Myocyte (in vitro differentiated cells): Measurements from ENCODE around the gene MBD6. TPM values are rescaled to one million over a fixed set of nuclear protein-coding genes. Genes with fewer than 3 reads are reported as not detected.
"Not testable (repeated sequence)": the region's sequence is repeated elsewhere in the genome, so short reads cannot be mapped to it uniquely, and the experiment has no call there.

Experiments
- DNase-seq: peaks from one replicate; pipeline ENCODE4 v3.0.0-alpha.2; 2012; ENCODE audit warnings: low read depth
- total RNA-seq: library from RNA; depleted of rRNA; stranded (reverse); fragments of >200 nt; gene quantifications from 2 replicates; pipeline ENCODE4 v1.2.3, GENCODE V29; 2014

MBD6 gene
- total RNA-seq, 1 donor from 2014 or later = 8.2 TPM

DNA sequence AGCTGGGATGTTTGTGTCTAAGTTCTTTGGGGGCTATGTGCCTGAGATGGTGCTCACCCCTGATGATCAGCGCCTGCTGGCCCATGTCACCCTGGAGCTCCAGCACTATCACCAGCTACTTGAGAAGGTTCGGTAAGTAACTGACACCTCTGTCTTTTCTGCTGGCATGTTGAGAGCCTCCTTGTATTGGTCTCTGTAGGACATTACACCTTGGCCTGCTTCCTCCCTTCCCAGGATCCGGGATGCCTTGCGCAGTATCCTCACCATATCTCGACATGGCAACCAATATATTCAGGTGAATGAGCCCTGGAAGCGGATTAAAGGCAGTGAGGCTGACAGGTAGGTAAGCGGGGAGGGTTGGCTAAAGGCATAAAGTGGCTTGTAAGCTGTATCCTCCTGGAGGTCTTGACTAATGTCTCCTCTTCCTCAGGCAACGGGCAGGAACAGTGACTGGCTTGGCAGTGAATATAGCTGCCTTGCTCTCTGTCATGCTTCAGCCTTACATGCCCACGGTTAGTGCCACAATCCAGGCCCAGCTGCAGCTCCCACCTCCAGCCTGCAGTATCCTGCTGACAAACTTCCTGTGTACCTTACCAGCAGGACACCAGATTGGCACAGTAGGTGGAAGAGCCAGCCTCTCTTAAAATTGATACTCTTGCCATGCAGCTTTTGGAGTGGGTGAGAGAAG is 7.8 kb upstream of the MBD6 start:
- no peak for DNase-seq

DNA sequence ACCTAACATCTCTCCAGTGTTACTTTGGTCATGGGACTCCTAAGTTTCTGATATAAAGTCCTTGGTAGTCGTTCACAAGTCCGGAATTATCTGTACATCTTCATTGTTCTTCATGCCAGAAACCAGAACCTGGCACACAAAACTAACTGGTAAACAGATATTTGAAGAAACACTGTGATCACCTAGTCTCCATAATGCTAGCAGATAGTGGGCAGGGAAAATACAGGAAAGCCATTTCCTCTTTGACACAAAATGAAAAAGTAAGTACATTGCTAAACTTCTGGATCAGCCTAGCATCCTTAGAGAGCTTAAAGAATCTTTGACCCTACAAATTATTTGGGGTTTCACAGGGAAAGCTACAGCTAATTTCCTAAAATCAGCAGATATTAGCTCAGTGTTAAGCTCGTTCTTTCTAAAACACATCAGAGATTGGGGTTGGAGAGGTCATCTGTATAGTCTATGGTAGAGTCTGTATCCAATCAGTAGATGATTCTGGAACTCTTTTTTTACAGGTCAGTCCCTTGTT is 7.2 kb upstream of the MBD6 start:
- DNase-seq = no peak

DNA sequence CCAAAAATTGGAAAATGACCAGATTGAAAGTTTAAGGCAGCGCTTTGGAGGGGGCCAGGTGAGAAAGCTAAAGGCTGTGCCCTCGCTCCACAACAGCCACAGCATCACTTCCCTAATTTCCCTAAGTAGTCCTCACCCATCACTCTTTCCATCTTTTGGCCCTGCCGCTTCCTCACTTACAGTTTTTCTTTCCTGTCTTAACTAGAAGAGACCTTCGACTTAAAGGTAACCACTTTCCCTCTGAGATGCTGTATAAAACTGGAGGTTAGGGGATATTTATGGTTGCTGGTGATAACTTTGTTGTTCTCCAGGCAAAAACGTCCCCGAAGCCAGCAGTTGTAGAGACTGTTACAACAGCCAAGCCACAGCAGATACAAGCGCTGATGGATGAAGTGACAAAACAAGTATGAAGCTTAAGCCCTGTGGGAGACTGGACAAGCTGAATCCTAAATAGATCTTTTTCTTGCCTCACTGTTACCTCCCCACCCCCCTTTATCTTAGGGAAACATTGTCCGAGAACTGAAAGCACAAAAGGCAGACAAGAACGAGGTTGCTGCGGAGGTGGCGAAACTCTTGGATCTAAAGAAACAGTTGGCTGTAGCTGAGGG is 6.6 kb upstream of the MBD6 start:
- DNase-seq = no peak

DNA sequence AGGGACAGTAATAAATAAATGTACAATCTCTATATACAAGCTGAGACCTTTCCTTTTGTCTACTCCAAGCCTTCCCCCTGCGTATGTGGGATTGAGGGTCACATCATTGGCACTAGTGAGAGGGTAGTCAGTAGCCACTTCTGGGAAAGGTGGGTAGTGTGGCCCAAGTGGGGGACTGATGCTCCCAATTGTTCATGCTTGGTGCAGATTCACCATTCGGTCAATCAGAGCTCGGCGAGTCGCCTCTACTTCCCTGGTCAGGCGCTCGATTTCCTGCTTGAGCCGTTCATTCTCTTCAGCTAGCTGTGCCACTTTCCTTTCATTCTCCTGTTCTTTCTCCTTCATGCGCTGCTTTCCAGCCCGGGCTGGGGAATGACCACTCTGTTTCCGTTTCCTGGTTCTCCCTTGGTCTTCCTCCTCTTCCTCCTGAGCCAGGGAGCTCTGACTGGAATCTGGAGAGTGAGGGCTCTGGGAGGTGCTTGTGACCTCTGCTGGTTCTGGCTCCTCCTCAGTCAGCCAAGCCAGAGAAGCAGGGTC is 5.9 kb upstream of the MBD6 start:
- DNase-seq = no peak

DNA sequence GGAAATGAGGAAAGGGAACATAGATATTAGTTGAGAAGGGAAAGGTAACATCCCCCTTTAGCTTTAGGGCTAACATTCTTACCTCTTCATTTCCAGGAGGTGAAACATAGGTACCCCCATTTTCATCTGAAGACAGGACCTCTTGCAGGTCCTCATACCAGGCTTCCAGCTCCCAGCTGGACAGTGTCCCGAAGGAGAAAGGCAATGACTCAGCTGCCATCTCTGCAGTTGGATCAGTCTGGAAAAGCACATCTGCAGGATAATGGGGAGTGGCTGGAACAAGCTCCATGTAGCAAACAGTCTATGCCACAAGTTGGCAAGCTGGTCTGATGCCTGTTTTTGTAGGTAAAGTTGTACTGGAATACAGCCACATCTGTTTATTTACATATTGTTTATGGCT is 5.4 kb upstream of the MBD6 start:
- peak; percentile 67 for DNase-seq

DNA sequence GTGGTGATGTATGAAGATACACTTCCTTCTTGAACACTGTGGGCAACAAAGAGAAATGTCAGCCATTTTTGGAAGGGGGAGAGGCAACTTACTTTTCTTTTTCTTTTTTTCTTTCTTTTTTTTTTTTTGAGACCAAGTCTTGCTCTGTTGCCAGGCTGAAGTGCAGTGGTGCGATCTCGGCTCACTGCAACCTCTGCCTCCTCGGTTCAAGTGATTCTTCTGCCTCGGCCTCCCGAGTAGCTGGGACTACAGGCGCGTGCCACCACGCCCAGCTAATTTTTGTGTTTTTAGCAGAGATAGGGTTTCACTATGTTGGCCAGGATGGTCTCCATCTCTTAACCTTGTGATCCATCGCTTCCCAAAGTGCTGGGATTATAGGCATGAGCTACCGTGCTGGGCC is 4.9 kb upstream of the MBD6 start:
- not testable (repeated sequence) for DNase-seq

DNA sequence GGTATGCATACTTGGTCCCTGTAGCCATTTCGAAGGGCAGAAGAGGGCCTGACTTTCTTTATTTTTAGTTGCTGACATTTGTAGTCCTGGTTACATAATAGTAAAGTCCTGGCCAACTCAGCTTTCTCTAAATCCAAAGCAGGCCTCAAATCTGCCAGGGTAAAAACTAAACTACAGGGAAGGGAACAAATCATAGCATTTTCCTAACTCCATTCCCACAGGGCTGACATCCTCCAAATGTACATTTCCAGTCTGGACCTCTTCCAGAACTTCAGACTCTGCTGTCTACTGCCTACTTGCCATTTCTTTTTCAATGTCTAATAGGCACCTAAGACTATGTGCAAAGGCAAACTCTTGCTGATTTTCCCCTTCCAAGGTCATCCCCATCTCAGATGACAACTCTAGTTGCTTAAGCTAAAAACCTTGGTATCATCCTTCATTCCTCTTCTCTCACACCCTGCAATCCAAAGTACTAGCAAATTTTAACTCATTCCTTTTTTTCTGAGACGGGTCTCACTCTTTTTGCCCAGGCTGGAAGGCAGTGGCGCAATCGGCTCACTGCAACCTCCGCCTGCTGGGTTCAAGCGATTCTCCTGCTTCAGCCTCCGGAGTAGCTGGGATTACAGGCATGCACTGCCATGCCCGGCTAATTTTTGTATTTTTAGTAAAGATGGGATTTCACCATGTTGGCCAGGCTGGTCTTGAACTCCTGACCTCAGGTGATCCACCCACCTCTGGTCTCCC is 4.3 kb upstream of the MBD6 start:
- DNase-seq = peak; percentile 10

DNA sequence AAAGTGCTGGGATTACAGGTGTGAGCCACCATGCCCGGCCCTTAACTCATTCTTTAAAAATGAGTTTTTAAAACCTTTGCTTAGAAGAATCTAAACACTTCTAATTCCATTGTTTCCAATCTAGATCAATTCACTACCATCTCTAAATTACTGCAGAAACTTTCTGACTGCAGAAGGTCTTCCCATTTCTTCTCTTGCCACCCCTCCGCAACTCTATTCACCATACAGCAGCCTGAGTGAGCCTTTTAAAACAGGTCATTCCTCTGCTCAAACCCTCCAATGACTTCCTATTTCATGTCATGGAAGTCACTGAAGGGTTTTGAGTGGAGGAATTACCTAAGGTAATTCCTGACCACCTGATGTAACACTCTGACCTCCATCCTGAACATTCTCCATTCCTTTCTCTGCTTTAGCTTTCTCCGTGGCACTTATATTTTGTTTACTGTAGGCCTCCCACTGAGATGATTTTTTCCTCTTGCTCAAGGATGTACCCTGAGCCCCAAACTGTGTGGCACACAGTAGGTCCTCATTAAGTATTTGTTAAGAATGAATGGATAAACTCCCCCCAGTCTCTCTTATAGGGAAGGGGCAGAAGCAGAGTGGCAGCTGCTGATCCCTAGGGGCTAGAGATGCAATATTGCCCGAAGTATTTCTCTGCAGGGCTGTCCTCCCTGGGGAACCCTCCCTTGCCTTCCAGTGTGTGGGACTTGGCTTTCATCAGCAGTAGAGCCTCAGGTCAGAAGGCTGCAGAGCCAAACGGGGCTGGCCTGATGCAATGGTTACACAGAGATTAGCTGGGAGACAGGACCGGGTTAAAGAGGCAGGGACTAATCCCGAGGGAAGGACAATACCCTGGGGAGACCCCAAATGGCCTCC is 3.5 kb upstream of the MBD6 start:
- DNase-seq = peak; percentile 39

DNA sequence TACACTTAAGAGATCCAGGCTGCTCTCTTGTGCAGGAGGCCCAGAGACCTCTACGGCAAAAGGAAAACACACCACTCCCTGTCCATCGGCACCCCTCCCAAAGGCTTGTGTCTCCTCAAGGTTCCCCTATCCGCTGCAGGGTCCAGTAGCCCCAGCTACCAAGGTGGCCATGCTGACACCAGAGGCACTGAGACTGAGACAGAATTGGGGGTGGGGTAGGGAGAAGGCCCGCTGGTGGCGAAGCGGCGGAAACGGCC is 2.9 kb upstream of the MBD6 start:
- peak; percentile 65 for DNase-seq

DNA sequence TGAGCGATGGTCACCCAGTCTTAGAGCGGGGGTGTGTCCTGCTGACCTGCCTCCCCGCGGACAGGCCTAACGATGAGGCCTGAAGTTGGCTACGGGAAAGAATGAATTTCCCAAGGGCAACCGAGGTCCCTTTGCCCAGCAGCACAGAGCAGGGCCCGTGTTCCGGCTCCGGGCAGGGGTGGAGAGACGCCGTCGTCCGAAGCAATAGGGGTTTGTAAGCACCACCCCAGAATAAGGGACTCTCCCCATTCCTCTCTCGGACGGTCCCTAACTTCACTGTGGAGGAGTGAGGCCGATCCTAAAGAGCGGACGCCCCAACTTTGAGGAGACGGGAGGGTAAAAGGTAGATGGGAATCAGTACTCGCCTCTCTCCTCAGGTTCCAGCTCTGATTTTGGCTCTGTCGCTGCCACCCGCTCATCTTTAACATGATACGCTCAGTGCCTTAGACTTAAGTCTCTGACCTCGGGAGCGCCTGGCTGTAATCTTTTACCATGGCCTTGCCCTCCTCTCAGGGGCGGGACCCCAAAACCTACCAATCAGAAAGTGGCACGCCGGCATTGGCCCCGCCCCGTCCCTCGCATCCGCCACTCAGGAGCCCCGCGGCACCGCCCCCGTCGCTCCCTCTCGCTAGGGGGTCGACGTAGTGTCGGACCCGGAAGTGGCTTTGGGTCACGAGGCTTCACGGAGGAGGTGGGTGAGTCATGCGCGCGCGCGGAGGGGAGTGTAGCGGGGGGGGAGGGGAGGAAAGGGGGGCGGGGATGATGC is 2.4 kb upstream of the MBD6 start, which contains the start of gene DDIT3:
Gene DDIT3, minus strand, starts transcription at position 462 of the 766 bp plus-strand sequence. CDS start 3,108 bp downstream, outside the sequence.
- peak; percentile 99 for DNase-seq

DNA sequence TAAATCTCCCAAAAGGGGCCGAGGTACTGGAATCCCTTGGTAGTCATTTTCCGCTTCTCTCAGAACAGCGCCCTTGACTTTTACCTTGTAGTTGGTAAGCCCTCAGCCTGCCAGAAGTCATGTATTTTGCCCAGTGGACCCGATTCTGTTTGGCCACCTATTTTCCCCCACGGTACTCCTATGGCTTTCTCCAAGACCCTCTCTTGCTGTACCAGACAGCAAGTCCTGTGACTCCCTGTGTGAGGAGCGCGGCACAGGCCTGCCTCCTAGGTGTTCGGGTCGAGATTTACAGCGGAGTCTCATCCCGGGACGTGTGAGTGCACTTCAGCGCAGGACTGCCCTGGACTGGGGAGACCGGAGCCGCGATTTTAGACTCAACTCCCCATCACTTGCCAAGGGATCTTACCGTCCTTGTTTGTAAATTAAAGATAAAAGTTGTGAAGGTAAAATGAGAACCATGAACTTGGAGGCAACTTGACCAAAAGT is 1.1 kb upstream of the MBD6 start:
- DNase-seq = no peak

DNA sequence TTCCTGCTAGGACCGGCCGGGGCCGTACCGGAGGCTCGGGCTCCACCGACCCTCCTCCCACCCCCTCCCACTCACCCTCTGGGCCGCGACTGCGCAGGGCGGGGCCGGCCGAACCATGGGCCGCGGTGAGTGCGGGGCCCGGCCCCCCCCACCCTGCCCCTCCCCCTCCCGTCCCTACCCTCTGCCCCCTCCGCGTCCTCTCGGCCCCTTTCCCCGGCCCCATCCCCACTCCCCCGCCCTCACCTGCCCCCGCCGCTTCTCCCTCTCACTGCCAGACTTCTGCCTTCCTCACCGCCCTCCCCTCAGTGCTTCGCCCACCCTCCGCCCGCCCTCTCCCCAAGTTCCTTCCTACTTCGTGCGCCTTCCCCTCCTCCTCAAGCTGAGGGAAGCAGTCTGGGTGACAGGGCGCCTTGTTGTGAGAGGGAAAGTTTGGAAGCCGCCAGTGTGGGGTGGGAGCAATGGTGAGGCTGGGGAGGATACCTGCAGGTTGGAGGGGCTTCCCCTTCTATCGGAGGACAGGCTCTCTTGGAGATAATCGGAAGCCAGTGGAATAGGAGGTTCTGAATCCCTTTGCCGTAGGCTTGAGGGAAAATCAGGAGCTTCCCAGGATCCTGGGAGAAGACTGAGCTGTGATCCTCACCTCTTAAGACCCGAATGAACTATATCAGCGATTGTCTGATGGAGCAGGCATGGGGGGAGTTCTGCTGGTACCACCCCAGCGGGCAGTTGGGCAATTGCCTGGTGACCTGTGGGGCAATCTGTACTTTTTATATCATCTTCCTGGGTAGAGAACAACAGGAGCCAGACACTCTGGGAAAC is 472 bp downstream of the MBD6 start:
- DNase-seq = peak; percentile 41

DNA sequence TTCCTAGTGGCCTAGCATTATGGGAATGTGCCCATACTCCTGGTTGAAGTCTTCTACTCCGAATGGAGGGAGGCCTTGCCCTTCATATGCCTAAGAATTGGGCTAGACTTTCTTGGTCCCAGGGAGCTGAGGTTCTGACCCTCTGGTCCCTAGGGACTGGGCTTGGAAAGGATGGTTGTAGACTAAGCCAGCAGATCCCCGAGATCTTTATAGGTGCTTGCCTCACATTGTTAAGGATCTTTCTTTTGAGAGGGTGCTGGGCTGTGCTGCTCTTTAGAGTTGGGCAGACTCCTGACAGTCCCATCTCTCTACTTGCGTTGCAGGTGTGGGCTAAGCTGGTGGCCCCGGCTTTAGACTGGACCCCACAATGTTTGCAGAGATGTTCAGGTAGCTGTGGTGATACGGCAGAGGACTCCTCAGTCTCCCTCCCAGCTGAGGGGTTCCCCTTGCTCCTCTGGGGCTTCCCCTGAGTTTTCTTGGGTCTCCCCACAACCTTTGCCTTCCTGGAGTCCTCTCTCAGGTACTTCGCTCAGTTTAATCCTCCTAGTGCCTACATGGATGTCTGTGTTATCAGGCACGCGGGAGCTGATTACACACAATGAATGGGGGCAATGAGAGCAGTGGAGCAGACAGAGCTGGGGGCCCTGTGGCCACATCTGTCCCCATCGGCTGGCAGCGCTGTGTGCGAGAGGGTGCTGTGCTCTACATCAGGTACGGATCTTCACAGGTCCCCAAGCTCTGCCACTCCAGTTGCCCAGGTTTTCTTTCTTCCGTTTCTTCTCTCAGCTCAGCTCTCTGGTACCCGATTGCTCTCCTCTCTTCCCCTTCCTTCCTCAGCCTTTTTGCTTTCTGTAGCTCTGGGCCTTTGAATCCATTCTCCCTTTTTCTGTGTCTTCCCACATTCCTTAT is 1.3 kb downstream of the MBD6 start:
- no peak for DNase-seq

DNA sequence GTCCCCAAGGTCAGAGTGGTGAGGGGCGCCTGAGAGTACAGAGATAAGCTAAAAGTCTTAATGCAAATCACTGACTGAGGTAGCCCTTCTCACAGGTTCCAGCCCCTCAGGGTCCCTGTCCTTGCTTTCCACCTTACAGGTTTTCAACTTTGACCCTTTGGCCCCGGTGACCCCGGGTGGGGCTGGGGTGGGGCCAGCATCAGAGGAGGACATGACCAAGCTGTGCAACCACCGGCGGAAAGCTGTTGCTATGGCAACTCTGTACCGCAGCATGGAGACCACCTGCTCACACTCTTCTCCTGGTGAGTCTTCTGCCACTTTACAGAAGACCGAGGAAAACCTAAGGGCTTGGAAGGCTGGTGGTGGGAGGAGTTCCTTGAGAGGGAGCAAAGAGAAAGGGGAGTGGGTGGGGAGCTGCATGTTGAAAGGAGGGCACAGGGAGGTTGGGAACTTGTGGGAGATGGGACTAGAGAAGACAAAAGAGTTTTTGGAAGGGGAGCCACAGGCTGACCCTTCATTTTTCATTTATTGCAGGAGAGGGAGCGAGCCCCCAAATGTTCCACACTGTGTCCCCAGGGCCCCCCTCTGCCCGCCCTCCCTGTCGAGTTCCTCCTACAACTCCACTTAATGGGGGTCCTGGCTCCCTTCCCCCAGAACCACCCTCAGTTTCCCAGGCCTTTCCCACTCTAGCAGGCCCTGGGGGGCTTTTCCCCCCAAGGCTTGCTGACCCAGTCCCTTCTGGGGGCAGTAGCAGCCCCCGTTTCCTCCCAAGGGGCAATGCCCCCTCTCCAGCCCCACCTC is 2.4 kb downstream of the MBD6 start:
- DNase-seq = peak; percentile 32

DNA sequence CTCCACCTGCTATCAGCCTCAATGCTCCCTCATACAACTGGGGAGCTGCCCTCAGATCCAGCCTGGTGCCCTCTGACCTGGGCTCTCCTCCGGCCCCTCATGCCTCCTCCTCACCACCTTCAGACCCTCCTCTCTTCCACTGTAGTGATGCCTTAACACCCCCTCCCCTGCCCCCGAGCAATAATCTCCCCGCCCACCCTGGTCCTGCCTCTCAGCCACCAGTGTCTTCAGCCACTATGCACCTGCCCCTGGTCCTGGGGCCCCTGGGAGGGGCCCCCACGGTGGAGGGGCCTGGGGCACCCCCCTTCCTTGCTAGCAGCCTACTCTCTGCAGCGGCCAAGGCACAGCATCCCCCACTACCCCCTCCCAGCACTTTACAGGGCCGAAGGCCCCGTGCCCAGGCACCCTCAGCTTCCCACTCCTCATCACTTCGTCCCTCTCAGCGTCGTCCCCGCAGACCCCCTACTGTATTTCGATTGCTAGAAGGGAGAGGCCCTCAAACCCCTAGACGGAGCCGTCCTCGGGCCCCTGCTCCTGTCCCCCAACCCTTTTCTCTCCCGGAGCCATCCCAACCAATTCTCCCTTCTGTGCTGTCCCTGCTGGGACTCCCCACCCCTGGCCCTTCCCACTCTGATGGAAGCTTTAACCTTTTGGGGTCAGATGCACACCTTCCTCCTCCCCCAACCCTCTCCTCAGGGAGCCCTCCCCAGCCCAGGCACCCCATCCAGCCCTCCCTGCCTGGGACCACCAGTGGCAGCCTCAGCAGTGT is 3.2 kb downstream of the MBD6 start:
- no peak for DNase-seq

DNA sequence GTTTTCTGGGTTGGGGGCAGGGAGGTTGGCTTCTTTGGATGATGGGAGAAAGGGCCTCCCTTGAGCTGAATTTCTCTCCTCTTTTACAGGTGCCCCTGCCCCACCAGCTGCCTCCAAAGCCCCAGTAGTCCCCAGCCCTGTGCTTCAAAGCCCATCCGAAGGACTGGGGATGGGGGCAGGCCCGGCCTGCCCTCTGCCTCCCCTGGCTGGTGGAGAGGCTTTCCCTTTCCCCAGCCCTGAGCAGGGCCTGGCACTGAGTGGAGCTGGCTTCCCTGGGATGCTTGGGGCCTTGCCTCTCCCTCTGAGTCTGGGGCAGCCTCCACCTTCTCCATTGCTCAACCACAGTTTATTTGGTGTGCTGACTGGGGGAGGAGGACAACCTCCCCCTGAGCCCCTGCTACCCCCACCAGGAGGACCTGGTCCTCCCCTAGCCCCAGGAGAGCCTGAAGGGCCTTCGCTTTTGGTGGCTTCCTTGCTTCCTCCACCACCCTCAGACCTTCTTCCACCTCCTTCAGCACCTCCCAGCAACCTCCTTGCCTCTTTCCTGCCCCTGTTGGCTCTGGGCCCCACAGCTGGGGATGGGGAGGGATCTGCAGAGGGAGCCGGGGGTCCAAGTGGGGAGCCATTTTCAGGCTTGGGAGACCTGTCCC is 4.0 kb downstream of the MBD6 start:
- no peak for DNase-seq
